B cell (primary cell): ENCODE data around the gene FKBP6. TPM values are rescaled to one million over a fixed set of nuclear protein-coding genes. Genes with fewer than 3 reads are reported as not detected.

Experiments used
- ATAC-seq: fragments of 200-7000 bp; cut with Tn5 transposase; one replicate; pipeline ENCODE4 v1.10.0; 2021; ENCODE audit warnings: low read depth, mild to moderate bottlenecking, moderate number of reproducible peaks, moderate library complexity
- CTCF ChIA-PET: fragments of 350-600 bp; sonication (Branson Sonifier 250); formaldehyde crosslinking; loops from one replicate; lab custom pipeline; 2021; ENCODE audit warnings: antibody characterized with exemption, inconsistent platforms; lab: Charles Lee
- POLR2A ChIA-PET: fragments of 350-600 bp; sonication (Branson Sonifier 250); formaldehyde crosslinking; loops from one replicate; lab custom pipeline; 2021; ENCODE audit warnings: antibody characterized with exemption; lab: Charles Lee
- DNase-seq: peaks from one replicate; pipeline ENCODE4 v3.0.0; 2013
- H2AFZ ChIP-seq: 2 replicates; pipeline ENCODE4 v1.6.1; 2012; ENCODE audit warnings: mild to moderate bottlenecking, low read depth, low read length; ENCODE audit not compliant: insufficient read depth, poor library complexity, severe bottlenecking
- H3K27ac ChIP-seq, 2 donors: 1 replicate in 1 of 2; 2 replicates in 1 of 2; pipeline ENCODE4 v1.5.1; 2012 to 2013; ENCODE audit warnings: low read length in 2 of 2, mild to moderate bottlenecking in 2 of 2, moderate library complexity in 1 of 2
- H3K27me3 ChIP-seq, 4 experiments: fragments of 200-600 bp in 1 of 4; sonication (generic) in 1 of 4; replicated peaks in 1 of 4; 1 replicate in 2 of 4; 2 replicates in 2 of 4; pipeline versions ENCODE4 v1.6.1 to v1.7.0; 2013 to 2016; ENCODE audit warnings: low read length in 3 of 4, mild to moderate bottlenecking in 2 of 4, mixed read lengths in 1 of 4, moderate library complexity in 1 of 4; ENCODE audit not compliant: insufficient read depth in 4 of 4, control insufficient read depth in 3 of 4; ENCODE audit errors: control extremely low read depth in 1 of 4
- H3K36me3 ChIP-seq, 2 experiments: replicated peaks in 1 of 2; 1 replicate in 1 of 2; 2 replicates in 1 of 2; pipeline versions ENCODE4 v1.6.1 to v1.7.1; 2013; ENCODE audit warnings: low read length in 1 of 2; ENCODE audit not compliant: insufficient read depth in 2 of 2, control insufficient read depth in 1 of 2; ENCODE audit errors: control extremely low read depth in 1 of 2, extremely low read depth in 1 of 2
- H3K4me1 ChIP-seq, 2 donors: fragments of 200-600 bp in 1 of 2; sonication (generic) in 1 of 2; 1 replicate in 1 of 2; 2 replicates in 1 of 2; pipeline versions ENCODE4 v1.5.1 to v1.6.1; 2013 to 2017; ENCODE audit warnings: low read length in 2 of 2; ENCODE audit not compliant: control insufficient read depth in 2 of 2, insufficient read depth in 2 of 2
- H3K4me2 ChIP-seq: replicated peaks from 2 replicates; pipeline ENCODE3; 2012; ENCODE audit warnings: mild to moderate bottlenecking, low read depth, low read length; ENCODE audit not compliant: poor library complexity, severe bottlenecking
- H3K4me3 ChIP-seq, 5 experiments: fragments of 200-600 bp in 1 of 5; sonication (generic) in 1 of 5; 1 replicate in 3 of 5; 2 replicates in 2 of 5; pipeline versions ENCODE4 v1.5.1 to v1.7.0; 2011 to 2016; ENCODE audit warnings: low read length in 4 of 5, mild to moderate bottlenecking in 4 of 5, low read depth in 2 of 5, control low read depth in 1 of 5, moderate library complexity in 1 of 5; ENCODE audit not compliant: insufficient read depth in 1 of 5; ENCODE audit errors: control extremely low read depth in 1 of 5, extremely low read depth in 1 of 5
- H3K79me2 ChIP-seq: fragments of 200-600 bp; sonication (generic); one replicate; pipeline ENCODE4 v1.6.0; 2016; ENCODE audit warnings: low read length; ENCODE audit not compliant: control insufficient read depth, insufficient read depth
- H3K9ac ChIP-seq: fragments of 200-600 bp; sonication (generic); 2 replicates; pipeline ENCODE4 v1.6.1; 2017; ENCODE audit warnings: mild to moderate bottlenecking, low read length, moderate library complexity
- H3K9me3 ChIP-seq, 3 donors: one replicate each; pipeline versions ENCODE4 v1.6.1 to v1.7.1; 2013; ENCODE audit warnings: low read length in 2 of 3; ENCODE audit not compliant: control insufficient read depth in 2 of 3, insufficient read depth in 1 of 3; ENCODE audit errors: control extremely low read depth in 1 of 3
- H4K20me1 ChIP-seq: 2 replicates; pipeline ENCODE4 v1.6.0; 2012; ENCODE audit warnings: mild to moderate bottlenecking, low read length; ENCODE audit not compliant: insufficient read depth, control insufficient read depth, poor library complexity, severe bottlenecking
- H3K27ac Mint-ChIP-seq: one replicate; pipeline ENCODE4 v1.8.0; 2021; ENCODE audit warnings: mixed read lengths
- H3K27me3 Mint-ChIP-seq: one replicate; pipeline ENCODE4 v1.8.0; 2021; ENCODE audit warnings: mixed read lengths
- H3K4me1 Mint-ChIP-seq: one replicate; pipeline ENCODE4 v1.8.0; 2021; ENCODE audit warnings: mixed read lengths
- H3K4me3 Mint-ChIP-seq: one replicate; pipeline ENCODE4 v1.8.0; 2021; ENCODE audit warnings: mixed read lengths
- H3K9me3 Mint-ChIP-seq: one replicate; pipeline ENCODE4 v1.8.0; 2022; ENCODE audit warnings: mixed read lengths; ENCODE audit not compliant: insufficient read depth
- EZH2 ChIP-seq: IDR thresholded peaks from 2 replicates; pipeline ENCODE4 v1.6.1; 2012; ENCODE audit warnings: borderline replicate concordance, low read depth, mild to moderate bottlenecking, moderate library complexity, low read length; ENCODE audit not compliant: insufficient read depth, poor library complexity, severe bottlenecking
- WGBS: methylation state at CpG from one replicate; pipeline ENCODE4 v1.1.5; 2013; ENCODE audit warnings: missing lambda C conversion rate; ENCODE audit not compliant: insufficient coverage; 5-methylcytosine and 5-hydroxymethylcytosine counted together
- intact Hi-C: fragments of 100-400 bp; cut with micrococcal nuclease; formaldehyde crosslinking; loops from one replicate; pipeline ENCODE4 v1.10.0; 2022
- polyA plus RNA-seq: library from polyadenylated mRNA; depleted of rRNA; stranded (reverse); fragments of >200 nt; gene quantifications from 2 replicates; pipeline ENCODE4 v1.2.3, GENCODE V29; 2012
- total RNA-seq, 2 donors: library from RNA; stranded (reverse); fragments of 120-200 nt in 1 of 2; gene quantifications; 1 replicate in 1 of 2; 2 replicates in 1 of 2; pipeline versions ENCODE4 v1.2.3 to v1.2.4, GENCODE V29; 2013 to 2022
- TF ChIP-seq, protein P1 (sequence below): fragments of 200-600 bp; IDR thresholded peaks from one replicate; pipeline ENCODE4 v1.8.0; 2022; ENCODE audit warnings: antibody characterized with exemption, mild to moderate bottlenecking

Gene FKBP6
- total and polyA plus RNA-seq, 2 donors (not counting 1 experiment from before 2014, with no cell fraction given): not detected

DNA sequence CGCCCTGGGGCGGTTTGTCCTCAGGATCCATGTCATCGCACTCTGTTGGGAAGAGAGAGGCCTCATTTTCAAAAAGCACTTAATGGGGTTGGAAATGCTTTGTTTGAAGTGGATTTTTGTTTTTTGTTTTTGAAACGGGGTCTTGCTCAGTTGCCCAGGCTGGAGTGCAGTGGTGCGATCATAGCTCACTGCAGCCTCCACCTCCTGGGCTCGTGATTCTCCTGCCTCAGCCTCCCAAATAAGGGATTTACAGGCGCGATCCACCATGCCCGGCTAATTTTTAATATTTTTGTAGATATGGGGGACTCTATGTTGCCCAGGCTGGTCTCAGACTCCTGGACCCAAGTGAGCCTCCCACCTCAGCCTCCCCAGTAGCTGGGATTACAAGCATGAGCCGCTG is 735 bp downstream of the FKBP6 start:
- H3K4me3 Mint-ChIP-seq: no peak overlapping the region
- Histone ChIP-seq H3K4me3 (no peak overlapping the region), H3K27me3 (no peaks in the 10 kb centered on the region), H3K9me3 (peaks cover 0 to 6% (median 0%) of the 10 kb centered on the region in 3 donors), H4K20me1 (no peaks in the 10 kb centered on the region), H3K36me3 (no peaks in the 10 kb centered on the region), H3K9ac (no peak overlapping the region), H2AFZ (no peak overlapping the region), H3K79me2 (no peaks in the 10 kb centered on the region), H3K27ac (no peak overlapping the region), H3K4me1 (peaks cover 10 to 11% of the 10 kb centered on the region in 2 donors), H3K4me2 (no peak overlapping the region)
- no peak for ATAC-seq
- TF ChIP-seq, protein P1, sequence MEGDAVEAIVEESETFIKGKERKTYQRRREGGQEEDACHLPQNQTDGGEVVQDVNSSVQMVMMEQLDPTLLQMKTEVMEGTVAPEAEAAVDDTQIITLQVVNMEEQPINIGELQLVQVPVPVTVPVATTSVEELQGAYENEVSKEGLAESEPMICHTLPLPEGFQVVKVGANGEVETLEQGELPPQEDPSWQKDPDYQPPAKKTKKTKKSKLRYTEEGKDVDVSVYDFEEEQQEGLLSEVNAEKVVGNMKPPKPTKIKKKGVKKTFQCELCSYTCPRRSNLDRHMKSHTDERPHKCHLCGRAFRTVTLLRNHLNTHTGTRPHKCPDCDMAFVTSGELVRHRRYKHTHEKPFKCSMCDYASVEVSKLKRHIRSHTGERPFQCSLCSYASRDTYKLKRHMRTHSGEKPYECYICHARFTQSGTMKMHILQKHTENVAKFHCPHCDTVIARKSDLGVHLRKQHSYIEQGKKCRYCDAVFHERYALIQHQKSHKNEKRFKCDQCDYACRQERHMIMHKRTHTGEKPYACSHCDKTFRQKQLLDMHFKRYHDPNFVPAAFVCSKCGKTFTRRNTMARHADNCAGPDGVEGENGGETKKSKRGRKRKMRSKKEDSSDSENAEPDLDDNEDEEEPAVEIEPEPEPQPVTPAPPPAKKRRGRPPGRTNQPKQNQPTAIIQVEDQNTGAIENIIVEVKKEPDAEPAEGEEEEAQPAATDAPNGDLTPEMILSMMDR: no peak
- no peak for TF ChIP-seq EZH2
- intact Hi-C loops: no loop called here
- 95% methylated on average over 6 of the region's 10 CpGs for WGBS
- CTCF ChIA-PET: no interaction called here
- no peaks in the 10 kb centered on the region for H3K9me3 Mint-ChIP-seq
- no peak for DNase-seq
- H3K27ac Mint-ChIP-seq: no peak overlapping the region
- H3K4me1 Mint-ChIP-seq: peaks cover 7% of the 10 kb centered on the region
- peaks cover 4% of the 10 kb centered on the region for H3K27me3 Mint-ChIP-seq
- POLR2A ChIA-PET: no interaction called here

DNA sequence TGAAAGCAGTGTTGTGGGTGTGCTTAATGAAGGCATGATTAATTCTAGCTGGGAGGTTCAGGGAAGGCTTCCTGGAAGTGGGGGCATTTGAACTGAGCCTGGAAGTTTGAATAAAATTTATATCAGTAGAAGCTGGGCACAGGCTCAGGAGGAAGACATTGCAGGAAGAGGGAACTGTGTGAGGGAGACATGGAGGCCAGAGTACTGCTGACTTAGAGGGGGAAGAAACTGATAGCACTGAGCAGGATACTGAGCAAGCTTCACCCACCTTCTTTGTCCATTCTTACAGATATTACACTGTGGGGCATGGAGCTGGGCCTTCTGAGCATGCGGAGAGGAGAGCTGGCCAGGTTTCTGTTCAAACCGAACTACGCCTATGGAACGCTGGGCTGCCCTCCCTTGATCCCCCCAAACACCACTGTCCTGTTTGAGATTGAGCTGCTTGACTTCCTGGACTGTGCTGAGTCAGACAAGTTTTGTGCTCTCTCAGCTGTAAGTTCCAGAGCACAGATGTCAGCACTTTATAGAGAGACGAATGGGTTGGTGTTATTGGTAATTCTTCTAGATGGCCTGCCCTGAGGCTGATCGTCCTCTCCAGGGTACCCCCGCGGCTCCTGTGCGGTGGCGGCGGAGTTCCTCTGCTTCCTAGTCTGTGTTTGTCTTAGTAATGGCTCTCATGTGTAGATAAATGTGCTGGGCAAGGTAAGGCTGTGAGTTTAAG is 2.1 kb downstream of the FKBP6 start:
- no peaks in the 10 kb centered on the region for H3K79me2 ChIP-seq
- H3K4me1 ChIP-seq: no peaks in the 10 kb centered on the region
- H3K36me3 ChIP-seq: no peaks in the 10 kb centered on the region
- intact Hi-C loops: no loop called here
- Mint-ChIP-seq H3K4me3 (no peak overlapping the region), H3K4me1 (no peaks in the 10 kb centered on the region), H3K27me3 (peaks cover 4% of the 10 kb centered on the region), H3K9me3 (no peaks in the 10 kb centered on the region), H3K27ac (no peak overlapping the region)
- H4K20me1 ChIP-seq: no peaks in the 10 kb centered on the region
- peak overlapping the region; percentile 10 for H2AFZ ChIP-seq
- H3K4me2 ChIP-seq: no peak overlapping the region
- CTCF ChIA-PET: no interaction called here
- peaks cover 0 to 5% (median 0%) of the 10 kb centered on the region in 3 donors for H3K9me3 ChIP-seq
- WGBS: 61% methylated on average over 11 of the region's 11 CpGs
- no peak overlapping the region for H3K27ac ChIP-seq
- ATAC-seq (no peak), DNase-seq (no peak)
- H3K27me3 ChIP-seq: no peaks in the 10 kb centered on the region
- POLR2A ChIA-PET: no interaction called here
- H3K9ac ChIP-seq: no peak overlapping the region
- no peak overlapping the region for H3K4me3 ChIP-seq
- TF ChIP-seq, protein P1: no peak
- no peak for TF ChIP-seq EZH2
